Uterus (tissue), 2 donors: ENCODE data around the gene PCSK2.

Source experiments
- POLR2A ChIP-seq, 2 donors: fragments of 450-650 bp; IDR thresholded peaks; one replicate each; pipeline ENCODE4 v1.6.1; 2016; ENCODE audit warnings: antibody characterized with exemption in 2 of 2, mild to moderate bottlenecking in 1 of 2, moderate library complexity in 1 of 2
- TF ChIP-seq, protein P1 (sequence below), 4 experiments: fragments of 200-600 bp in 2 of 4; fragments of 450-650 bp in 2 of 4; sonication (generic) in 2 of 4; IDR thresholded peaks; one replicate each; pipeline ENCODE4 v1.5.1; 2016 to 2019; ENCODE audit warnings: antibody characterized with exemption in 4 of 4, mild to moderate bottlenecking in 2 of 4, moderate library complexity in 1 of 4

GRCh38 chr20:17229256-17229655, 2.4 kb downstream of the PCSK2 start:
- TF ChIP-seq, protein P1, sequence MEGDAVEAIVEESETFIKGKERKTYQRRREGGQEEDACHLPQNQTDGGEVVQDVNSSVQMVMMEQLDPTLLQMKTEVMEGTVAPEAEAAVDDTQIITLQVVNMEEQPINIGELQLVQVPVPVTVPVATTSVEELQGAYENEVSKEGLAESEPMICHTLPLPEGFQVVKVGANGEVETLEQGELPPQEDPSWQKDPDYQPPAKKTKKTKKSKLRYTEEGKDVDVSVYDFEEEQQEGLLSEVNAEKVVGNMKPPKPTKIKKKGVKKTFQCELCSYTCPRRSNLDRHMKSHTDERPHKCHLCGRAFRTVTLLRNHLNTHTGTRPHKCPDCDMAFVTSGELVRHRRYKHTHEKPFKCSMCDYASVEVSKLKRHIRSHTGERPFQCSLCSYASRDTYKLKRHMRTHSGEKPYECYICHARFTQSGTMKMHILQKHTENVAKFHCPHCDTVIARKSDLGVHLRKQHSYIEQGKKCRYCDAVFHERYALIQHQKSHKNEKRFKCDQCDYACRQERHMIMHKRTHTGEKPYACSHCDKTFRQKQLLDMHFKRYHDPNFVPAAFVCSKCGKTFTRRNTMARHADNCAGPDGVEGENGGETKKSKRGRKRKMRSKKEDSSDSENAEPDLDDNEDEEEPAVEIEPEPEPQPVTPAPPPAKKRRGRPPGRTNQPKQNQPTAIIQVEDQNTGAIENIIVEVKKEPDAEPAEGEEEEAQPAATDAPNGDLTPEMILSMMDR (IDR thresholded peaks at IDR 0.05), result no peak
- no peak for TF ChIP-seq POLR2A (IDR thresholded peaks at IDR 0.05)
